Esophagus squamous epithelium (tissue), 4 donors: ENCODE measurements around the gene SMIM38.

Experiments used
- CTCF ChIP-seq, 6 experiments: fragments of 450-650 bp in 4 of 6; fragments of 200-600 bp in 2 of 6; sonication (generic) in 2 of 6; IDR thresholded peaks; one replicate each; pipeline ENCODE4 v1.5.1; 2016 to 2019; ENCODE audit warnings: antibody characterized with exemption in 6 of 6, mild to moderate bottlenecking in 4 of 6, moderate library complexity in 4 of 6
- POLR2A ChIP-seq, 4 donors: fragments of 450-650 bp; IDR thresholded peaks; one replicate each; pipeline ENCODE4 v1.6.1; 2017; ENCODE audit warnings: antibody characterized with exemption in 4 of 4, mild to moderate bottlenecking in 4 of 4, moderate library complexity in 3 of 4

- no peak for TF ChIP-seq CTCF (IDR thresholded peaks at IDR 0.05)
- TF ChIP-seq POLR2A (IDR thresholded peaks at IDR 0.05): no peak
These were observed 43.9 kb upstream of the SMIM38 start for GRCh38 chr11:69111624-69112542.
